Measurements from ENCODE around the gene PRR18. TPM values are rescaled to one million over a fixed set of nuclear protein-coding genes. Genes with fewer than 3 reads are reported as not detected.

The PRR18 gene
- total RNA-seq, 1 experiment from 2014 or later, result not detected

DNA sequence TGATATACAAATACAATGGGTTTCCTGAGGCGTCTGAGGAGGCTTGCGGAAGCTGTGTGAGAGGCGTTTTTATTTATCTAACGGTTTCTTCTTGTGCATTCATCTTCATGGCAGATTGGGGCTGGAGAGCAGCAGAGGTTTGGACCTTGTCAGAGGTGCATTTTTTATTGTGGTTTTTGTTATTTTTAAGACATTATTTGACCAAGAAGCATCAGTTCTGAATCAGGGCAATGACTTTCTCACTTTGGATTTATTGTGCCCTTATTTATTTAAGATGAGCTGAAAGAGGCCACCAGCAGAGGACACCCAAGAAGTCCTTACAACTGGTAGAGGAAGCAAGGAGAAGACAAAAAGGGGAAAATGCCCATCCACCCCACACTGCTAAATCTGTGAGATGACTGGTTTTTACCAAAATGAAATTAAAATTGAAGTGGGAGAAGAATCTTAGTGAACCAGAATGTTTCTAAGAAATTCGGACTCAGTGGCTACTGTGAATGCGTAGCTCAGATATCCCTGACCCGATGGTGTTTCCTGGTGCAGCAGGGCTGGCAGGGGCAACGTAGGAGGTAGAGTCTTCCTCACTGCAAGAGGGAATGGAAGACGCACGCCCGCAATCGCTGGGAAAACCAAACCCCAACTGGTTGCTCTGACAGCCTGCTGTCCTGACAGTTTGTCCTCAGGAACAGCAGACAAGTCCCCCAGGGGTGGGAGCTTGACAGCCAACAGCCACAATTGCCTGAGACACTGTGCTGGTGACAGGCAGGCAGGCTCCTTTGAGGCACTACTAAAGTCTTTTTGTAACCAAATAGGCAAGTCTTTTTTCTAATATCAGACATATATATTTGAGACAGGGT is 14.2 kb downstream of the PRR18 start:
- H3K27me3 ChIP-seq (ENCODE audit: insufficient read depth, low read length), result peaks cover 16% of the 10 kb centered on the region
- CTCF ChIA-PET, result interaction anchor here (0.8 to 1.6 kb wide), 4 partner anchors 12 to 107 kb away, joined by 3 read pairs; no protein-coding TSS in a partner anchor

More for the DNA sequence above, 14.2 kb downstream of the PRR18 start:
- no peaks in the 10 kb centered on the region for H3K9me3 ChIP-seq (ENCODE audit: control insufficient read depth in 1 of 2, insufficient read depth in 1 of 2, low read depth in 1 of 2, low read length in 2 of 2)
- intact Hi-C loops (cut with micrococcal nuclease), result no loop called here
- H3K27ac ChIP-seq (ENCODE audit: low read depth, low read length), result no peak overlapping the region
- no peaks in the 10 kb centered on the region for H3K4me1 ChIP-seq (ENCODE audit: control insufficient read depth in 1 of 2, insufficient read depth in 2 of 2, low read length in 2 of 2)
- H3K9me2 ChIP-seq (ENCODE audit: insufficient read depth), result no peaks in the 10 kb centered on the region
- TF ChIP-seq, protein P1, sequence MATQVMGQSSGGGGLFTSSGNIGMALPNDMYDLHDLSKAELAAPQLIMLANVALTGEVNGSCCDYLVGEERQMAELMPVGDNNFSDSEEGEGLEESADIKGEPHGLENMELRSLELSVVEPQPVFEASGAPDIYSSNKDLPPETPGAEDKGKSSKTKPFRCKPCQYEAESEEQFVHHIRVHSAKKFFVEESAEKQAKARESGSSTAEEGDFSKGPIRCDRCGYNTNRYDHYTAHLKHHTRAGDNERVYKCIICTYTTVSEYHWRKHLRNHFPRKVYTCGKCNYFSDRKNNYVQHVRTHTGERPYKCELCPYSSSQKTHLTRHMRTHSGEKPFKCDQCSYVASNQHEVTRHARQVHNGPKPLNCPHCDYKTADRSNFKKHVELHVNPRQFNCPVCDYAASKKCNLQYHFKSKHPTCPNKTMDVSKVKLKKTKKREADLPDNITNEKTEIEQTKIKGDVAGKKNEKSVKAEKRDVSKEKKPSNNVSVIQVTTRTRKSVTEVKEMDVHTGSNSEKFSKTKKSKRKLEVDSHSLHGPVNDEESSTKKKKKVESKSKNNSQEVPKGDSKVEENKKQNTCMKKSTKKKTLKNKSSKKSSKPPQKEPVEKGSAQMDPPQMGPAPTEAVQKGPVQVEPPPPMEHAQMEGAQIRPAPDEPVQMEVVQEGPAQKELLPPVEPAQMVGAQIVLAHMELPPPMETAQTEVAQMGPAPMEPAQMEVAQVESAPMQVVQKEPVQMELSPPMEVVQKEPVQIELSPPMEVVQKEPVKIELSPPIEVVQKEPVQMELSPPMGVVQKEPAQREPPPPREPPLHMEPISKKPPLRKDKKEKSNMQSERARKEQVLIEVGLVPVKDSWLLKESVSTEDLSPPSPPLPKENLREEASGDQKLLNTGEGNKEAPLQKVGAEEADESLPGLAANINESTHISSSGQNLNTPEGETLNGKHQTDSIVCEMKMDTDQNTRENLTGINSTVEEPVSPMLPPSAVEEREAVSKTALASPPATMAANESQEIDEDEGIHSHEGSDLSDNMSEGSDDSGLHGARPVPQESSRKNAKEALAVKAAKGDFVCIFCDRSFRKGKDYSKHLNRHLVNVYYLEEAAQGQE (IDR thresholded peaks at IDR 0.05; ENCODE audit: low read depth), result no peak
- TF ChIP-seq SRF (IDR thresholded peaks at IDR 0.05; ENCODE audit: low read depth), result no peak
- no peak for TF ChIP-seq POLR2A (IDR thresholded peaks at IDR 0.05; ENCODE audit: borderline replicate concordance, extremely low read depth, insufficient read depth, insufficient read length)
- TF ChIP-seq, protein P2, sequence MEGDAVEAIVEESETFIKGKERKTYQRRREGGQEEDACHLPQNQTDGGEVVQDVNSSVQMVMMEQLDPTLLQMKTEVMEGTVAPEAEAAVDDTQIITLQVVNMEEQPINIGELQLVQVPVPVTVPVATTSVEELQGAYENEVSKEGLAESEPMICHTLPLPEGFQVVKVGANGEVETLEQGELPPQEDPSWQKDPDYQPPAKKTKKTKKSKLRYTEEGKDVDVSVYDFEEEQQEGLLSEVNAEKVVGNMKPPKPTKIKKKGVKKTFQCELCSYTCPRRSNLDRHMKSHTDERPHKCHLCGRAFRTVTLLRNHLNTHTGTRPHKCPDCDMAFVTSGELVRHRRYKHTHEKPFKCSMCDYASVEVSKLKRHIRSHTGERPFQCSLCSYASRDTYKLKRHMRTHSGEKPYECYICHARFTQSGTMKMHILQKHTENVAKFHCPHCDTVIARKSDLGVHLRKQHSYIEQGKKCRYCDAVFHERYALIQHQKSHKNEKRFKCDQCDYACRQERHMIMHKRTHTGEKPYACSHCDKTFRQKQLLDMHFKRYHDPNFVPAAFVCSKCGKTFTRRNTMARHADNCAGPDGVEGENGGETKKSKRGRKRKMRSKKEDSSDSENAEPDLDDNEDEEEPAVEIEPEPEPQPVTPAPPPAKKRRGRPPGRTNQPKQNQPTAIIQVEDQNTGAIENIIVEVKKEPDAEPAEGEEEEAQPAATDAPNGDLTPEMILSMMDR (IDR thresholded peaks at IDR 0.05 in 2 of 3, conservative IDR thresholded peaks at IDR 0.05 in 1 of 3; ENCODE audit: borderline replicate concordance in 1 of 3, insufficient read depth in 1 of 3, low read depth in 2 of 3, low read length in 2 of 3), result no peak
- no peak for TF ChIP-seq EZH2 (IDR thresholded peaks at IDR 0.05)
- no peak for TF ChIP-seq CEBPB (IDR thresholded peaks at IDR 0.05; ENCODE audit: low read depth)
- no peak for TF ChIP-seq EGR1 (IDR thresholded peaks at IDR 0.05; ENCODE audit: low read depth)
- TF ChIP-seq FOSL1 (IDR thresholded peaks at IDR 0.05; ENCODE audit: low read depth), result no peak
- TF ChIP-seq MAX (IDR thresholded peaks at IDR 0.05), result no peak
- TF ChIP-seq EZH2phosphoT487 (IDR thresholded peaks at IDR 0.05; ENCODE audit: borderline replicate concordance), result no peak
- no peak for TF ChIP-seq JUND (IDR thresholded peaks at IDR 0.05)
- TF ChIP-seq SIN3A (IDR thresholded peaks at IDR 0.05; ENCODE audit: low read depth), result no peak
- TF ChIP-seq TCF7L2 (IDR thresholded peaks at IDR 0.05; ENCODE audit: borderline replicate concordance, extremely low read depth, insufficient read depth, insufficient read length), result no peak
- no peak for TF ChIP-seq SP1 (IDR thresholded peaks at IDR 0.05; ENCODE audit: low read depth)
- TF ChIP-seq YY1 (IDR thresholded peaks at IDR 0.05; ENCODE audit: extremely low read depth, insufficient replicate concordance, low read depth, low read length), result no peak
- no peak for TF ChIP-seq ELF1 (IDR thresholded peaks at IDR 0.05; ENCODE audit: borderline replicate concordance, low read depth)
- TF ChIP-seq POLR2AphosphoS5 (IDR thresholded peaks at IDR 0.05; ENCODE audit: low read depth, low read length), result no peak
- TF ChIP-seq RAD21 (IDR thresholded peaks at IDR 0.05; ENCODE audit: low read depth), result no peak
- TF ChIP-seq ZNF274 (IDR thresholded peaks at IDR 0.05; ENCODE audit: low read depth, low read length), result no peak
- TF ChIP-seq ZBTB33 (IDR thresholded peaks at IDR 0.05; ENCODE audit: extremely low read depth, insufficient replicate concordance, low read length), result no peak
- no peak overlapping the region for H3K4me2 ChIP-seq (ENCODE audit: low read length)
- no peak overlapping the region for H2AFZ ChIP-seq (ENCODE audit: low read depth, low read length, poor library complexity, severe bottlenecking)
- H4K20me1 ChIP-seq (ENCODE audit: insufficient read depth), result no peaks in the 10 kb centered on the region
- no peaks in the 10 kb centered on the region for H3K79me2 ChIP-seq (ENCODE audit: insufficient read depth, low read length)
- no peak overlapping the region for H3K9ac ChIP-seq (ENCODE audit: low read length)
- no peak overlapping the region for H3K4me3 ChIP-seq (replicated peaks in 1 of 2; ENCODE audit: low read depth in 1 of 2, low read length in 2 of 2)
- no TSS peak for BruUV-seq (replicated peaks)
- RAD21 ChIA-PET (ENCODE audit: low non-redundant PET in 1 of 2, low total read pairs in 2 of 2, uncharacterized antibody in 2 of 2, unreplicated experiment in 2 of 2), result no interaction called here
- ATAC-seq (no peak), DNase-seq (ENCODE audit: low read depth, low spot score) (no peak)
- POLR2A ChIA-PET, result no interaction called here
- no peaks in the 10 kb centered on the region for H3K36me3 ChIP-seq (ENCODE audit: control insufficient read depth in 1 of 2, insufficient read depth in 2 of 2, low read length in 2 of 2)
